Smooth muscle cell (in vitro differentiated cells): ENCODE data around the gene GAS6. TPM values are rescaled to one million over a fixed set of nuclear protein-coding genes. Genes with fewer than 3 reads are reported as not detected.

Experiments used
- DNase-seq: peaks from one replicate; lab custom pipeline; 2025; ENCODE audit not compliant: unreplicated experiment; lab: John Stamatoyannopoulos, UW
- H2AFZ ChIP-seq: fragments of 200-600 bp; sonication (generic); 2 replicates; pipeline ENCODE4 v1.6.0; 2016; ENCODE audit warnings: antibody characterized with exemption, low read depth, mild to moderate bottlenecking
- H3F3A ChIP-seq: fragments of 200-600 bp; sonication (generic); 2 replicates; pipeline ENCODE4 v1.6.0; 2017; ENCODE audit warnings: antibody characterized with exemption, low read depth
- H3K27ac ChIP-seq: fragments of 200-600 bp; sonication (generic); 2 replicates; pipeline ENCODE4 v1.5.1; 2016; ENCODE audit warnings: low read depth, mild to moderate bottlenecking
- H3K27me3 ChIP-seq: fragments of 200-600 bp; sonication (generic); 2 replicates; pipeline ENCODE4 v1.6.1; 2016; ENCODE audit warnings: low read depth, mild to moderate bottlenecking
- H3K36me3 ChIP-seq: fragments of 200-600 bp; sonication (generic); 2 replicates; pipeline ENCODE4 v1.5.1; 2016; ENCODE audit warnings: low read depth
- H3K4me1 ChIP-seq: fragments of 200-600 bp; sonication (generic); 2 replicates; pipeline ENCODE4 v1.5.1; 2016; ENCODE audit warnings: low read depth
- H3K4me2 ChIP-seq: fragments of 200-600 bp; sonication (generic); 2 replicates; pipeline ENCODE4 v1.6.0; 2016; ENCODE audit warnings: mild to moderate bottlenecking
- H3K4me3 ChIP-seq: fragments of 200-600 bp; sonication (generic); 2 replicates; pipeline ENCODE4 v1.5.1; 2016; ENCODE audit warnings: mild to moderate bottlenecking
- H3K79me2 ChIP-seq: fragments of 200-600 bp; sonication (generic); 2 replicates; pipeline ENCODE4 v1.6.0; 2016; ENCODE audit warnings: low read depth, mild to moderate bottlenecking
- H3K9ac ChIP-seq: fragments of 200-600 bp; sonication (generic); 2 replicates; pipeline ENCODE4 v1.6.0; 2016; ENCODE audit warnings: low read depth
- H3K9me3 ChIP-seq: fragments of 200-600 bp; sonication (generic); replicated peaks from 2 replicates; pipeline ENCODE4 v1.5.1; 2016; ENCODE audit warnings: low read depth
- H4K20me1 ChIP-seq: fragments of 200-600 bp; sonication (generic); 2 replicates; pipeline ENCODE4 v1.6.0; 2016; ENCODE audit warnings: low read depth
- WGBS: methylation state at CpG from one replicate; pipeline ENCODE4 v1.1.7; 2016; ENCODE audit warnings: low lambda C conversion rate; 5-methylcytosine and 5-hydroxymethylcytosine counted together
- polyA plus RNA-seq: library from polyadenylated mRNA; unstranded; fragments of >200 nt; fragmentation: Nextera tagmentation; extraction: Ambion mirVana; gene quantifications from 2 replicates; pipeline ENCODE4 v1.2.1, GENCODE V29; 2016
- total RNA-seq: library from RNA; depleted of rRNA; stranded (reverse); fragments of >200 nt; gene quantifications from 2 replicates; pipeline ENCODE4 v1.2.3, GENCODE V29; 2014
- TF ChIP-seq, protein P1 (sequence below): fragments of 200-600 bp; sonication (generic); IDR thresholded peaks from 2 replicates; pipeline ENCODE4 v1.5.1; 2017; ENCODE audit warnings: borderline replicate concordance, mild to moderate bottlenecking, antibody characterized with exemption; ENCODE audit not compliant: insufficient read depth, poor library complexity, severe bottlenecking

The GAS6 gene
- total and polyA plus RNA-seq, 2 experiments from 2014 or later, result 21.7 to 45.2 TPM

DNA sequence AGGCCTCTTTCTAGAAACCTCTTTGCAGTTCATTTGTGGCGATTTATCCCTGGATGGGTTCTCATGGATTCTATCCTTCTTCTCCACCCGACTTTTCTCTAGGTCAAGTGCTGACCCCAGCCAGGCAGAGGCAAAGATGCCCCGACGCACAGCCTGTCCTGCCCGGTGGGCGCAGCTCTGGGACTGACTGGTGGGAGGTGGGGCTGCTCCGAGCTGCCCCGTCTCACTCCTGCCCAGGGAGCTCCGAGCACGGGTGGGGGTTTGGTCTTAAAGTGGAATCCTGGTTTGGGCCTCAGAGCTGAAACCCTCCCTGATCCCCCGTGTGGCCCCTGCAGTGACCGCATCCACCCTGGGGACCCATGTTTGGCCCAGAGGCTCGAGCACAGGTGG is 44.5 kb downstream of the GAS6 start:
- Histone ChIP-seq H4K20me1 (no peaks in the 10 kb centered on the region), H3K36me3 (no peaks in the 10 kb centered on the region), H3K27ac (no peak overlapping the region), H2AFZ (no peak overlapping the region), H3K4me3 (no peak overlapping the region), H3K9ac (no peak overlapping the region), H3K79me2 (no peaks in the 10 kb centered on the region), H3F3A (peaks cover 7% of the 10 kb centered on the region), H3K27me3 (no peaks in the 10 kb centered on the region), H3K4me2 (no peak overlapping the region), H3K4me1 (peaks cover under 1% of the 10 kb centered on the region), H3K9me3 (no peaks in the 10 kb centered on the region)
- 94% methylated on average over 13 of the region's 13 CpGs for WGBS
- DNase-seq, result no peak
- TF ChIP-seq, protein P1, sequence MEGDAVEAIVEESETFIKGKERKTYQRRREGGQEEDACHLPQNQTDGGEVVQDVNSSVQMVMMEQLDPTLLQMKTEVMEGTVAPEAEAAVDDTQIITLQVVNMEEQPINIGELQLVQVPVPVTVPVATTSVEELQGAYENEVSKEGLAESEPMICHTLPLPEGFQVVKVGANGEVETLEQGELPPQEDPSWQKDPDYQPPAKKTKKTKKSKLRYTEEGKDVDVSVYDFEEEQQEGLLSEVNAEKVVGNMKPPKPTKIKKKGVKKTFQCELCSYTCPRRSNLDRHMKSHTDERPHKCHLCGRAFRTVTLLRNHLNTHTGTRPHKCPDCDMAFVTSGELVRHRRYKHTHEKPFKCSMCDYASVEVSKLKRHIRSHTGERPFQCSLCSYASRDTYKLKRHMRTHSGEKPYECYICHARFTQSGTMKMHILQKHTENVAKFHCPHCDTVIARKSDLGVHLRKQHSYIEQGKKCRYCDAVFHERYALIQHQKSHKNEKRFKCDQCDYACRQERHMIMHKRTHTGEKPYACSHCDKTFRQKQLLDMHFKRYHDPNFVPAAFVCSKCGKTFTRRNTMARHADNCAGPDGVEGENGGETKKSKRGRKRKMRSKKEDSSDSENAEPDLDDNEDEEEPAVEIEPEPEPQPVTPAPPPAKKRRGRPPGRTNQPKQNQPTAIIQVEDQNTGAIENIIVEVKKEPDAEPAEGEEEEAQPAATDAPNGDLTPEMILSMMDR, result no peak

DNA sequence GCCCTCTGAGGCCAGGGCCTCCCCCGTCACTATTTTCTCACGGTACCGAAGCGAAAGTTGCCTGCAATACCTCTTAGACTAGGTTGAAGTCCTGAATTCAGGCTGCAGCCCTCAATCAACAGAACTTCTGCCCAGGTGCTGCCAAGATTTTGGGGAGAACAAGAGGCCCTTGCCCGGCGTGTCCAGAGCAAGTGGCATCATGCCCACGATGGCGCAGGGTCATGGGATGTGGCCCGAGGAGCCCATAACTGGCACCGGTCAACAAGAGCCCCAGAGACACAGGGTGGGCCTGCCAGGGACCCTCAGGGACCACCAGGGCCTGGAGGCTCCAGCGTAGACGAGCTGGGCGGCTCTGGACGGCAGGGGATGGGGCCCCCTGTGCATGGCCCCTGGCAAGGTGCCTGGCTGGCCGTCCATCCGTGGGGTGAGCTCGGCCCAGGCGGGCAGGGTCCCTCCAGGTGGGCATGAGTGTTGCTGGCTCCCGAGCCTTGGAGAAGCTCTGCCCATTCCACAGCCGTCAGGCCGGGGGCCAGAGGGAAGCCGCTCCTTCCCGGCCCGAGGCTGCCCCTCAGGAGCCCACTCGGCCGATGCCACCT is 45.1 kb downstream of the GAS6 start:
- no peaks in the 10 kb centered on the region for H3K9me3 ChIP-seq
- H3K4me2 ChIP-seq, result no peak overlapping the region
- TF ChIP-seq, protein P1, result no peak
- H3K27ac ChIP-seq, result no peak overlapping the region
- H4K20me1 ChIP-seq, result no peaks in the 10 kb centered on the region
- H3K9ac ChIP-seq, result no peak overlapping the region
- H3K79me2 ChIP-seq, result no peaks in the 10 kb centered on the region
- H2AFZ ChIP-seq, result no peak overlapping the region
- H3K27me3 ChIP-seq, result no peaks in the 10 kb centered on the region
- peaks cover 7% of the 10 kb centered on the region for H3F3A ChIP-seq
- WGBS, result 98% methylated on average over 26 of the region's 26 CpGs
- H3K4me3 ChIP-seq, result no peak overlapping the region
- DNase-seq, result no peak
- H3K36me3 ChIP-seq, result no peaks in the 10 kb centered on the region
- H3K4me1 ChIP-seq, result peaks cover 6% of the 10 kb centered on the region

DNA sequence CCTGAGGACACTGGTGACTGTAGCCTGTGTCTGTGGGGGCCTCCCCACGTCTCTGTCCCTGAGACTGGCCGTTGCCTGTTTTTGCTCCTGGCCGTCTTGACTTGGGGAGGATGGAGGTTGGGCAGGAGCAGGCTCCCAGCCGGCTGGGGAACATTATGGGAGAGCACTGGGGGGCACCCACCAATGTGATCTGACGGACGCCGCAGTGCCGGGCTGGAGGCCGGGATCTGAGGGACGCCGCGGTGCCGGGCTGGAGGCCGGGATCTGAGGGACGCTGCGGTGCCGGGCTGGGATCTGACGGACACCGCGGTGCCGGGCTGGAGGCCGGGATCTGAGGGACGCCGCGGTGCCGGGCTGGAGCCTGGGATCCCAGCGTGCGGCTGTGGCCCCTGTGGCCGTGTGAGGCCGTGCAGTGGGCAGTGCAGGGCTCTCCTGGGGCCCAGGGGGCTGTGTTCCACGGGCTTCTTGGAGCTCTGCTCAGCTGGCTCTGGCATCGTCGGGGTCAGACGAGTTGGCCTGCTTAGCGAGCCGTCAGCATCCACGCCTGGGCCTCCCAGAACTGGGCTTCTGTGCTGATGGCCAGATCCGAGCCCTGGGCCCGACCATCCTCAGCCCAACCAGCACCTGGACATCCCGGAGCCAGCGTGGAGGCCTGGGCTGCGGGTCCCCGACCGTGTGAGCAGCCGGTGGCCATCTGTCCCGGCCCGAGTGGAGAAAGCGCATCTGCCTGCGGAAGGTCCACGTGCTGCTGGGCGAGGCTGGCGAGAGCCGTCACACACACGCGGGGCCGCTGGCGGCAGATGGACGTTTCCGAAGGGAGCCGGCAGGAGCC is 45.8 kb downstream of the GAS6 start:
- no peaks in the 10 kb centered on the region for H3K79me2 ChIP-seq
- H3K9ac ChIP-seq, result no peak overlapping the region
- H3K27ac ChIP-seq, result no peak overlapping the region
- H3F3A ChIP-seq, result peaks cover 7% of the 10 kb centered on the region
- no peak for DNase-seq
- H3K4me1 ChIP-seq, result peaks cover 6% of the 10 kb centered on the region
- no peaks in the 10 kb centered on the region for H3K9me3 ChIP-seq
- H2AFZ ChIP-seq, result no peak overlapping the region
- H4K20me1 ChIP-seq, result no peaks in the 10 kb centered on the region
- H3K4me2 ChIP-seq, result no peak overlapping the region
- H3K4me3 ChIP-seq, result no peak overlapping the region
- H3K27me3 ChIP-seq, result no peaks in the 10 kb centered on the region
- no peaks in the 10 kb centered on the region for H3K36me3 ChIP-seq
- WGBS, result 92% methylated on average over 55 of the region's 60 CpGs
- TF ChIP-seq, protein P1, result no peak
